Measurements from ENCODE around the gene CSNK2A2. TPM values are rescaled to one million over a fixed set of nuclear protein-coding genes. Genes with fewer than 3 reads are reported as not detected.

CSNK2A2 gene
- total RNA-seq, 1 donor from 2014 or later = 53.2 TPM

DNA sequence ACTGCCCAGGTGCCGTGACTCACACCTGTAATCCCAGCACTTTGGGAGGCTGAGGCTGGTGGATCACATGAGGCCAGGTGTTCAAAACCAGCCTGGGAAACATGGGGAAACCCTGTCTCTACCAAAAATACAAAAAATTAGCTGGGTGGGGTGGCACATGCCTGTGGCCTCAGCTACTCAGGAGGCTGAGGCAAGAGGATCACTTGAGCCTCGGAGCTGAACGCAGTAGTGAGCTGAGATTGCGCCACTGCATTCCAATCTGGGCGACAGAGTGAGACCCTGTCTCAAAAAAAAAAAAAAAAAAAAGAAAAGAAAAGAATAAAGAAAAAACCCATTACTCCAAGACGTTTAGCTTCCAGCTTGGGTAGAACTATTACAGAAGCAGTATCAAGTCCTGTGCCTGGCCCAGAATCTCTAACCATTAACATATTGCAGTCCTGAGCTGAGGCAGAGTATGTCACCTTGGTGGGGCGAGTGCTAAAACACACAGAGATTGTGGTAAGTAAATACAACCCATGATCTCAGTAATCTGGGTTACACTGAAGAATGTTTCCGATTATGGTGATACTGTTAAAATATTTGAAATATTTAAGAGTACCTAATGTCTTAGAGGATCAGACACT lies 45.5 kb downstream of the CSNK2A2 start:
- H3K9me3 ChIP-seq (ENCODE audit: control insufficient read depth in 3 of 3, low read length in 3 of 3) = no peaks in the 10 kb centered on the region
- H3K4me1 ChIP-seq (ENCODE audit: control insufficient read depth in 3 of 3, insufficient read depth in 3 of 3, low read length in 3 of 3) = no peaks in the 10 kb centered on the region
- no peak overlapping the region for H3K4me3 ChIP-seq (ENCODE audit: low read length in 3 of 3)

GRCh38 chr16:58148526-58148925 lies 49.4 kb downstream of the CSNK2A2 start:
- H3K4me1 ChIP-seq (ENCODE audit: control insufficient read depth in 3 of 3, insufficient read depth in 3 of 3, low read length in 3 of 3) = no peaks in the 10 kb centered on the region
- no peaks in the 10 kb centered on the region for H3K9me3 ChIP-seq (ENCODE audit: control insufficient read depth in 3 of 3, low read length in 3 of 3)
- no peak overlapping the region for H3K9ac ChIP-seq (ENCODE audit: low read depth in 1 of 3, low read length in 3 of 3)
- H3K36me3 ChIP-seq (ENCODE audit: control insufficient read depth in 3 of 3, insufficient read depth in 3 of 3, low read length in 3 of 3) = no peaks in the 10 kb centered on the region
- H3K27me3 ChIP-seq (ENCODE audit: control insufficient read depth in 3 of 3, insufficient read depth in 3 of 3, low read length in 3 of 3) = no peaks in the 10 kb centered on the region
- no peak overlapping the region for H3K4me3 ChIP-seq (ENCODE audit: low read length in 3 of 3)
- no peak overlapping the region for H3K27ac ChIP-seq (ENCODE audit: low read depth, low read length)

More for the DNA sequence above, 45.5 kb downstream of the CSNK2A2 start:
- Histone ChIP-seq H3K9ac (ENCODE audit: low read depth in 1 of 3, low read length in 3 of 3) (no peak overlapping the region), H3K36me3 (ENCODE audit: control insufficient read depth in 3 of 3, insufficient read depth in 3 of 3, low read length in 3 of 3) (peaks cover 0 to 6% (median 6%) of the 10 kb centered on the region in 3 donors), H3K27ac (ENCODE audit: low read depth, low read length) (no peak overlapping the region), H3K27me3 (ENCODE audit: control insufficient read depth in 3 of 3, insufficient read depth in 3 of 3, low read length in 3 of 3) (no peaks in the 10 kb centered on the region)

GRCh38 chr16:58148099-58148498 lies 49.8 kb downstream of the CSNK2A2 start:
- no peak overlapping the region for H3K27ac ChIP-seq (ENCODE audit: low read depth, low read length)
- no peaks in the 10 kb centered on the region for H3K27me3 ChIP-seq (ENCODE audit: control insufficient read depth in 3 of 3, insufficient read depth in 3 of 3, low read length in 3 of 3)
- no peak overlapping the region for H3K9ac ChIP-seq (ENCODE audit: low read depth in 1 of 3, low read length in 3 of 3)
- no peaks in the 10 kb centered on the region for H3K4me1 ChIP-seq (ENCODE audit: control insufficient read depth in 3 of 3, insufficient read depth in 3 of 3, low read length in 3 of 3)
- H3K36me3 ChIP-seq (ENCODE audit: control insufficient read depth in 3 of 3, insufficient read depth in 3 of 3, low read length in 3 of 3) = no peaks in the 10 kb centered on the region
- no peak overlapping the region for H3K4me3 ChIP-seq (ENCODE audit: low read length in 3 of 3)
- no peaks in the 10 kb centered on the region for H3K9me3 ChIP-seq (ENCODE audit: control insufficient read depth in 3 of 3, low read length in 3 of 3)

- Histone ChIP-seq H3K9ac (ENCODE audit: low read depth in 1 of 3, low read length in 3 of 3) (no peak overlapping the region), H3K27ac (ENCODE audit: low read depth, low read length) (no peak overlapping the region), H3K9me3 (ENCODE audit: control insufficient read depth in 3 of 3, low read length in 3 of 3) (no peaks in the 10 kb centered on the region), H3K27me3 (ENCODE audit: control insufficient read depth in 3 of 3, insufficient read depth in 3 of 3, low read length in 3 of 3) (no peaks in the 10 kb centered on the region), H3K36me3 (ENCODE audit: control insufficient read depth in 3 of 3, insufficient read depth in 3 of 3, low read length in 3 of 3) (no peaks in the 10 kb centered on the region), H3K4me3 (ENCODE audit: low read length in 3 of 3) (no peak overlapping the region), H3K4me1 (ENCODE audit: control insufficient read depth in 3 of 3, insufficient read depth in 3 of 3, low read length in 3 of 3) (no peaks in the 10 kb centered on the region)
Measured at GRCh38 chr16:58138852-58139251, 59.1 kb downstream of the CSNK2A2 start.

DNA sequence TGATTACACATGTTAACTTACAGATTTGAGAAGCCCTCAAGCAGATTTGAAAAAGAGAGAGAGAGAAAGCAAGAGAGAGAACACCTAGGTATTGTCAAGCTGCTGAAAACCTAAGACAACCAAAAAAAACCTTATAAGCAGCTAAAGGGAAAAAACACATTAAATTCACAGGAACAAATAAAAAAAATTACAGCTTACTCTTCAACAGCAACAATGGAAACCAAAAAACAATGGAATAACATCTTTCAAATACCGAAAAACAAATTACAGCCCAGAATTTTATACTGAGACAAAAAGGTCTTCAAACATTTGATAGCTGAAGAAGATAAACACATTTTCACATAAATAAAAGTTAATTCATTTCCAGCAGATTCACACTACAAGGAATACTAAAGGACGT lies 60.3 kb downstream of the CSNK2A2 start:
- Histone ChIP-seq H3K4me3 (ENCODE audit: low read length in 3 of 3) (no peak overlapping the region), H3K9ac (ENCODE audit: low read depth in 1 of 3, low read length in 3 of 3) (no peak overlapping the region), H3K9me3 (ENCODE audit: control insufficient read depth in 3 of 3, low read length in 3 of 3) (no peaks in the 10 kb centered on the region), H3K4me1 (ENCODE audit: control insufficient read depth in 3 of 3, insufficient read depth in 3 of 3, low read length in 3 of 3) (no peaks in the 10 kb centered on the region), H3K36me3 (ENCODE audit: control insufficient read depth in 3 of 3, insufficient read depth in 3 of 3, low read length in 3 of 3) (no peaks in the 10 kb centered on the region), H3K27ac (ENCODE audit: low read depth, low read length) (no peak overlapping the region), H3K27me3 (ENCODE audit: control insufficient read depth in 3 of 3, insufficient read depth in 3 of 3, low read length in 3 of 3) (no peaks in the 10 kb centered on the region)

DNA sequence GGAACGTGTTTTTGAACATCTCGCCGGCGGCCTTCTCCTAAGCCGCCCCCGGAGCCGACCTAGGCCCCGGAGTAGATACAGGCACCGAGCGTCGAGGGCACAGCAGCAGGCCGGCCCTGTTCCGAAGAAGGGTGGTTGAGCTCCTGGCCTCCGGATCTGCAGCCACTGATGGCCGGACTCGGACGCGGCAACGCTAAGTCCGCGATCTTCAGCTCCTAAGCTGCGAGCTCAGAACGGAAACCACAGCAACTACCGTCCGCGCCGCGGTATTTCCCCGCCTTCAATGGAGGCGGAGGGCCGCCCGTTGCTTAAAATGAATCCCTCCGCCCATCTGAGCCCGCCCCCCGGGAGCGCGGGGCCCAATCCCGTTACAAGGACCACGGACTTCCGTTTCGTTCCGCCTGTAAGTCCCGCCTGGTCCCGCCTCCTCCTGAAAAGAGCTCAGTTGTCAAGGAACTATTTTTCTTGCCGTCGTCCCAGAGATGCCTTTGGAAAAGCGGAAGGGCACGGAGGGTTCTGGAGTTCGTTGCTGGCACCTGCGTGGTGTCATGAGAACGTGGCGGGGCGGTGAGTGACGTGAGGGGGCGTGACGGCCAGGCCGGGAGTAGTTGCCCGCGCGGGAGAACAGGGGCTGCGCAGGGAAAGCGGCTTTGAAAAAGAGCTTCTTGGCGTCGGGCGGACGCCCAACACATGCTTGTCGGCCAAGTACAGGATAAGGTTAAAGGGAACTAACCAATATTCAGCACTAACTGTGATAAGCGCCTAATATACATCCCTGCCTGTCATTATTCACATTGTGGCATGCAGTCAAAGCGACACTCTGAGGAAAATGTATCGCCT lies 68.6 kb downstream of the CSNK2A2 start, which contains the start of gene CFAP20:
TSS of gene CFAP20 (minus strand) at position 285 of the 840 bp plus-strand sequence. CDS start at position 19, 266 bp downstream.
- Histone ChIP-seq H3K9me3 (ENCODE audit: control insufficient read depth in 3 of 3, low read length in 3 of 3) (no peaks in the 10 kb centered on the region), H3K36me3 (ENCODE audit: control insufficient read depth in 3 of 3, insufficient read depth in 3 of 3, low read length in 3 of 3) (no peaks in the 10 kb centered on the region), H3K27me3 (ENCODE audit: control insufficient read depth in 3 of 3, insufficient read depth in 3 of 3, low read length in 3 of 3) (no peaks in the 10 kb centered on the region), H3K4me3 (ENCODE audit: low read length in 3 of 3) (peak within 1 kb of the TSS; percentile 82 to 93 (median 89)), H3K4me1 (ENCODE audit: control insufficient read depth in 3 of 3, insufficient read depth in 3 of 3, low read length in 3 of 3) (peaks cover 30 to 41% (median 31%) of the 10 kb centered on the region in 3 donors), H3K27ac (ENCODE audit: low read depth, low read length) (peak within 1 kb of the TSS; percentile 82), H3K9ac (ENCODE audit: low read depth in 1 of 3, low read length in 3 of 3) (peak within 1 kb of the TSS; percentile 78 to 93 (median 84))

DNA sequence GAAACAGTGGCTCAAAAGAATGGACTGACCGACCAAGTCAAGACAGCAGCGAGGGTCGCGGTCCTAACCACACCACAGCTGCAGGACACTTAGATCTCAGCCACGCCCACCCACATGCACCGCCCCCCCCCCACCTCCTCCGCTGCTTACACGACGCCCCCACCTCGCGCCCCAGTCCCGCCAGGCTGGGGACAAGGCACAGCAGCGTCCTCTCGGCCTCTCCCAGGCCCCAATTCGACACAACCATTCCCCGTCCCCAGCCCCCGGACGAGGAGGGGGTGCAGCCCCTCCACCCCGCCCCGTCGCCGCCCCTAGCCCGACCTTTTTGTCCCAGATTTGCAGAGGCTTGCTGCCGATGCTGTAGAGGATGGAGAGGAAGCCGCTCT lies 69.2 kb downstream of the CSNK2A2 start:
- peaks cover 31 to 47% (median 35%) of the 10 kb centered on the region in 3 donors for H3K4me1 ChIP-seq (ENCODE audit: control insufficient read depth in 3 of 3, insufficient read depth in 3 of 3, low read length in 3 of 3)
- H3K9me3 ChIP-seq (ENCODE audit: control insufficient read depth in 3 of 3, low read length in 3 of 3) = no peaks in the 10 kb centered on the region
- no peaks in the 10 kb centered on the region for H3K27me3 ChIP-seq (ENCODE audit: control insufficient read depth in 3 of 3, insufficient read depth in 3 of 3, low read length in 3 of 3)
- H3K9ac ChIP-seq (ENCODE audit: low read depth in 1 of 3, low read length in 3 of 3) = peak overlapping the region; percentile 78 to 93 (median 84)
- H3K27ac ChIP-seq (ENCODE audit: low read depth, low read length) = peak overlapping the region; percentile 82
- peak overlapping the region; percentile 82 to 93 (median 89) for H3K4me3 ChIP-seq (ENCODE audit: low read length in 3 of 3)
- no peaks in the 10 kb centered on the region for H3K36me3 ChIP-seq (ENCODE audit: control insufficient read depth in 3 of 3, insufficient read depth in 3 of 3, low read length in 3 of 3)

DNA sequence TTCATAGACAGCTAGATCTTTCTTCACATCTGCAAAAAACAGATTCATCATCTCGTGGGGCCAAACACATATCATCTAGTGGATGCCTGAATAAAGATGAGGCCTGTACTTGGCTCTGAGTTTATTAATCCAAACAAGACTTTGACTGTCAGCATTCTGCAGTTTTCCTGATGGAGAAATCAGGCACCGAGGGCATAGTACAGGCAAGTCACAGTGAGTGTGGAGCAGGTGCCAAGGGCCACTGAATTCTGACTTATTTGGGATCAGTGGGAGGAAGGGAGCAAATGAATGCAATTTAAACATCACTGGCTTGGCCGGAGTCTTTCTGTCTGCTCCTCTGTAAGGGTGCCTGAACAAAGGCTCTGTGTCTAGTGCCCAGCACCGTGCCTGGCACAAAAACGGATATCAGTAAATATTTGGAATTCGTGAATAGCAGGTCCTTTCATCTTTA lies 69.7 kb downstream of the CSNK2A2 start:
- no peaks in the 10 kb centered on the region for H3K27me3 ChIP-seq (ENCODE audit: control insufficient read depth in 3 of 3, insufficient read depth in 3 of 3, low read length in 3 of 3)
- H3K27ac ChIP-seq (ENCODE audit: low read depth, low read length) = no peak overlapping the region
- peaks cover 31 to 48% (median 35%) of the 10 kb centered on the region in 3 donors for H3K4me1 ChIP-seq (ENCODE audit: control insufficient read depth in 3 of 3, insufficient read depth in 3 of 3, low read length in 3 of 3)

GRCh38 chr16:58127634-58128033 lies 70.3 kb downstream of the CSNK2A2 start:
- Histone ChIP-seq H3K27me3 (ENCODE audit: control insufficient read depth in 3 of 3, insufficient read depth in 3 of 3, low read length in 3 of 3) (no peaks in the 10 kb centered on the region), H3K27ac (ENCODE audit: low read depth, low read length) (peak overlapping the region; percentile 66), H3K4me3 (ENCODE audit: low read length in 3 of 3) (peak overlapping the region; percentile 82 to 93 (median 89)), H3K9ac (ENCODE audit: low read depth in 1 of 3, low read length in 3 of 3) (peak overlapping the region; percentile 32 to 72 (median 71)), H3K9me3 (ENCODE audit: control insufficient read depth in 3 of 3, low read length in 3 of 3) (no peaks in the 10 kb centered on the region), H3K36me3 (ENCODE audit: control insufficient read depth in 3 of 3, insufficient read depth in 3 of 3, low read length in 3 of 3) (no peaks in the 10 kb centered on the region), H3K4me1 (ENCODE audit: control insufficient read depth in 3 of 3, insufficient read depth in 3 of 3, low read length in 3 of 3) (peaks cover 31 to 48% (median 35%) of the 10 kb centered on the region in 3 donors)

More for the DNA sequence above, 69.7 kb downstream of the CSNK2A2 start:
- H3K36me3 ChIP-seq (ENCODE audit: control insufficient read depth in 3 of 3, insufficient read depth in 3 of 3, low read length in 3 of 3) = no peaks in the 10 kb centered on the region
- H3K9me3 ChIP-seq (ENCODE audit: control insufficient read depth in 3 of 3, low read length in 3 of 3) = no peaks in the 10 kb centered on the region
- peak overlapping the region; percentile 32 to 72 (median 71) for H3K9ac ChIP-seq (ENCODE audit: low read depth in 1 of 3, low read length in 3 of 3)
- H3K4me3 ChIP-seq (ENCODE audit: low read length in 3 of 3) = peak overlapping the region; percentile 82 to 93 (median 89)

Data from skeletal muscle tissue (tissue), 4 donors.